ENCODE data around the gene CIITA.
"Not testable (repeated sequence)": the region's sequence is repeated elsewhere in the genome, so short reads cannot be mapped to it uniquely, and the experiment has no call there.

The CIITA gene

GRCh38 chr16:10923146-10923649 lies 46.2 kb downstream of the CIITA start:
- TF ChIP-seq ZFX (IDR thresholded peaks at IDR 0.05) = no peak
- TF ChIP-seq CTCF (conservative IDR thresholded peaks at IDR 0.05) = no peak
- H3K27ac ChIP-seq = no peak overlapping the region

GRCh38 chr16:10923650-10924214 lies 46.7 kb downstream of the CIITA start:
- TF ChIP-seq CTCF (conservative IDR thresholded peaks at IDR 0.05) (no peak), ZFX (IDR thresholded peaks at IDR 0.05) (no peak)
- H3K27ac ChIP-seq = no peak overlapping the region

GRCh38 chr16:10925285-10925684 lies 48.3 kb downstream of the CIITA start:
- H3K27ac ChIP-seq = not testable (repeated sequence)

- H3K27ac ChIP-seq = no peak overlapping the region
Measured at GRCh38 chr16:10926094-10926493, 49.1 kb downstream of the CIITA start.

GRCh38 chr16:10926867-10927266 lies 49.9 kb downstream of the CIITA start:
- TF ChIP-seq ZFX (IDR thresholded peaks at IDR 0.05) (no peak), CTCF (conservative IDR thresholded peaks at IDR 0.05) (no peak)
- no peak overlapping the region for H3K27ac ChIP-seq

More at GRCh38 chr16:10926094-10926493, 49.1 kb downstream of the CIITA start:
- TF ChIP-seq CTCF (conservative IDR thresholded peaks at IDR 0.05) (no peak), ZFX (IDR thresholded peaks at IDR 0.05) (no peak)

- no peak overlapping the region for H3K27ac ChIP-seq
- no peak for TF ChIP-seq ZFX (IDR thresholded peaks at IDR 0.05)
- no peak for TF ChIP-seq CTCF (conservative IDR thresholded peaks at IDR 0.05)
Measured at GRCh38 chr16:10927497-10928112, 50.6 kb downstream of the CIITA start.

GRCh38 chr16:10929097-10929496 lies 52.1 kb downstream of the CIITA start:
- not testable (repeated sequence) for H3K27ac ChIP-seq

- H3K27ac ChIP-seq = no peak overlapping the region
- TF ChIP-seq ZFX (IDR thresholded peaks at IDR 0.05) (no peak), CTCF (conservative IDR thresholded peaks at IDR 0.05) (no peak)
Measured at GRCh38 chr16:10929853-10930754, 53.1 kb downstream of the CIITA start.

All from C4-2B (cell line).